Esophagus mucosa (tissue), 1 donor: Measurements from ENCODE around the gene SYNGR3. TPM values are rescaled to one million over a fixed set of nuclear protein-coding genes. Genes with fewer than 3 reads are reported as not detected.
A peak's percentile ranks its signal among the peaks of the same experiment; 100 is the strongest.
"Not testable (repeated sequence)": the region's sequence is repeated elsewhere in the genome, so short reads cannot be mapped to it uniquely, and the experiment has no call there.

Source experiments
- ATAC-seq: fragments of 200-7000 bp; cut with Tn5 transposase; one replicate; pipeline ENCODE4 v1.9.1; 2020
- total RNA-seq: library from RNA; stranded (reverse); gene quantifications from one replicate; pipeline ENCODE4 v1.2.4, GENCODE V29; 2023
- donor health status: DM: yes; HTN: yes; CAD: no.

The SYNGR3 gene
- total RNA-seq, 1 donor from 2014 or later, result 0.16 TPM

DNA sequence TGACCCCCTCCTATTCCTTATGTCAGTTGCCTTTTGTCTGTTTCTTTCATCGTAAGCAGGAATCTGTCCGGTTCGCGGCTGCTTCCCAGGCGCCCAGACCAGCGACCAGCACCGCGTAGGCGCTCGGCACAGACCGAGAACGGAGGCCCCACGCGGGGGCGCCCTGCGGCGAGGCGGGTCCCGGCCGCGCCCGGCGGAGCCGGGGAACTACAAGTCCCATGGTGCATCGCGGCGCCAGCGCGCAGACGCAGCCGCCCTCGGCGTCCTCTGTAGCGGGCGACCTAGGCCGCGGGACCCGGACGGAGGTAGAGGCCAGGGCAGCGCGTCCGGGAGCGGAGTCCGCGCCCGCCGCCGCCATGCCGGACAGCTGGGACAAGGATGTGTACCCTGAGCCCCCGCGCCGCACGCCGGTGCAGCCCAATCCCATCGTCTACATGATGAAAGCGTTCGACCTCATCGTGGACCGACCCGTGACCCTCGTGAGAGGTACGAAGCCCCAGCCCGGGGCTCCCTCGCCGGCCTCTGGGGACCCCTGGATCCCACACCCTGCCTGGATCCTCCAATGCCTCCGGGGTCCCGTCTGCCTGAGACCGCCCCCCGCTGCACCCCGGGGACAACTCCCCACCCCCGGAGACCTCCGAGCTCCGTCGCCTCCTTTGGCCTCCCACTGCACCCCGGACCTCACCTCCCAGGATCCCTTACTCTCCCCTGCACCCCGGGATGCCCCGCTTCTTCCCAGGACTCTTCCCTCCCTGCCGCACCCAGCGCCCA, 30.3 kb upstream of the SYNGR3 start, which contains the start of gene NDUFB10:
Gene NDUFB10 (plus strand): TSS at position 270 of the 771 bp plus-strand sequence. CDS start 87 bp downstream, at position 357.
- peak; percentile 83 for ATAC-seq

- peak; percentile 6 for ATAC-seq
Measured at GRCh38 chr16:1960665-1961630, 28.8 kb upstream of the SYNGR3 start.

DNA sequence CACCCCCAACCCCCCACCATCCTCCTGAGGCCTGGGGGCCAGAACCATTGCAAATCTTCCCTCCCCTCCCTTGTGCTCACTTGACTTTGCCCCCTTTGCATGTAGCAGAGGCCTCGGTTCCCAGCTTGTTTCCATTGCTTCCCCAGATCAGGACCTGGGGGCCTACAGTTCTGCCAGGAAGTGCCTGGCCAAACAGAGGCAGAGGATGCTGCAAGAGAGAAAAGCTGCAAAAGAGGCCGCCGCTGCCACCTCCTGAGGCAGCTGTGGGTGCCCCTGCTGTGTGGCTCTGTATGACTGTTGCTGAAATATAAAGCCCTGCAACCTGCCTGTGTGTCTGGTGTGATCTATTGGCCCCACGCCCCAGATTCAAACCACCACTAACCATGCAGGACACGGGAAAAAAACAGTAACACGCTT, 28.1 kb upstream of the SYNGR3 start:
- no peak for ATAC-seq

DNA sequence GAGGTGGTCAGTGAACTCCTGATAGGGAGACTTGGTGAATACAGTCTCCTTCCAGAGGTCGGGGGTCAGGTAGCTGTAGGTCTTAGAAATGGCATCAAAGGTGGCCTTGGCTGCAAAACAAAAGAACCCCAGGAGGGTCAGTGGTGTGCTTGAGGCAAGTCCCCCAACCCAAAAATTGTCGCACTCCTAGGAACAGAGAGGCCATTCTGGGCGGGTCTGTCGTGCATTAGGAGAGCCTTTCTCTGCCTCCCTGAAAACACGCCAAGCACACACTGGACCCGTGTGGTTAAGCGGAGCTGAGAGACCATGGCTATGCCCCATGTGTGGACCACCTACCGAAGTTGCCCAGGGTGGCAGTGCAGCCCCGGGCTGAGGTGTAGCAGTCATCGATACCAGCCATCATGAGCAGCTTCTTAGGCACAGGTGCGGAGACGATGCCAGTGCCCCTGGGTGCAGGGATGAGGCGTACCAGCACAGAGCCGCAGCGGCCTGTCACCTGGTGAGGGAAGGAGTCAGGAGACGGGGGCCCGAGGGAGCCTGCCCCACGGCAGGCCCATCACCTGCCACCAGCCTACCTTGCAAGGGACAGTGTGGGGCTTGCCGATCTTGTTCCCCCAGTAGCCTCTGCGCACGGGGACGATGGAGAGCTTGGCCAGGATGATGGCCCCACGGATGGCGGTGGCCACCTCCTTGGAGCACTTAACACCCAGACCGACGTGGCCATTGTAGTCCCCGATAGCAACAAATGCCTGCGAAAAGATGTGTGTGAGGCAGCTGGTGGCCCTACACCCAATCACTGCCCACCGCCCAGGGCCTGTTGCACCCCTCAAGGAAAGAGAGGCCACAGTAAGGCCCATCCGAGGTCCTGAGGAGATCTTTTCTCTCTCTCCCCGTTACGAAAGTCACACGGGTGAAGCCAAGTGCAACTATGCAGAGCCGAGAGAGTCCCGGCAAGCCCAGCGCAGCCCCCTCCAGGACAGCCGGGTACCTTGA, 27.3 kb upstream of the SYNGR3 start:
- not testable (repeated sequence) for ATAC-seq

GRCh38 chr16:1963806-1964505, 25.8 kb upstream of the SYNGR3 start:
- no peak for ATAC-seq

DNA sequence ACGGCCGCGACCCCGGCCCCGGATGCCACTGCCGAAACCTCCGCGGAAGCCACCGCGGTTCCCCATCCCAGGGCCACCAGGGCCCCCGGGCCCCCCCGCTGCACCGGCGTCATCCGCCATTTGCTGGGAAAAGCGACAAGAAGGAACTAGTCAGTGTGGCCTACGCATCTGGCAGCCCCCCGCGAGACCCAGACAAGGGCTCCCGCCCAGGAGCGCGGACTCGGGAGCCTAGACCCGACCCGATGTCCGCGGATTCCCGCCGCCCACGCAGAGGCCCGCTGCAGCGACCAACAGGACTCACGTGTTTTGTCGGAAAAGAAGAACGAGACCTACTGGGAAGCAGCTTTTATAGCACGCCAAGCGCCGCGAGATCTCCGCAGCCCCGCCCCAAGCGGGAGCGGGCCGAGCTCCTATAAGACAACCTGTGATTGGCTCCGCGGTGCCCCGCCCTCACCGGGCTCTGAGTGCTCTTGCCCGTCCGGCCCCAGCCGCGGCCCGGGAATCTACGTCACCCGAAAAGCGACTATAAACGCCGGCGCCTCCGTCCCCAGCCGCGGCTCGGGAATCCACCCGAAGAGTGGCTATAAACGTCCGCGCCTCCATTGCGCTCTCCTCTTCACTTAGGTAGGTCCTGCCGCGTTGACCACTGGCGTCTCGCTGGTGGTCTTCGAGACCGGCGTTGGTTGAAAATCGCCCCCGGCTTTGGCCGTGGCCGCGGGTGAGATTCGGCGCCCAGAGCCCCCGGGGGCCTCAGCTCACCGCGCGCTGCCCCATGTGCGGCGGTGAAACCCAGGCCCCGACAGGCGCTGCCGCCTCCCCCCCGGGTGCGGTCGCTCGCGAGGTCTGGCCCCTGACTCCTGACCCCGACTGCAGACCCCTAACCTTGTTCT, 25.0 kb upstream of the SYNGR3 start, which contains the start of gene RPS2:
Gene RPS2 (minus strand): TSS at position 321 of the 890 bp plus-strand sequence. CDS start 201 bp downstream, at position 120.
- peak; percentile 94 for ATAC-seq

- no peak for ATAC-seq
Measured at GRCh38 chr16:1965396-1966001, 24.3 kb upstream of the SYNGR3 start.

GRCh38 chr16:1966460-1966859, 23.3 kb upstream of the SYNGR3 start, which contains the start of gene RNF151:
TSS of gene RNF151 (plus strand) at chr16:1966856. CDS start at chr16:1966882, 26 bp downstream.
- no peak for ATAC-seq

DNA sequence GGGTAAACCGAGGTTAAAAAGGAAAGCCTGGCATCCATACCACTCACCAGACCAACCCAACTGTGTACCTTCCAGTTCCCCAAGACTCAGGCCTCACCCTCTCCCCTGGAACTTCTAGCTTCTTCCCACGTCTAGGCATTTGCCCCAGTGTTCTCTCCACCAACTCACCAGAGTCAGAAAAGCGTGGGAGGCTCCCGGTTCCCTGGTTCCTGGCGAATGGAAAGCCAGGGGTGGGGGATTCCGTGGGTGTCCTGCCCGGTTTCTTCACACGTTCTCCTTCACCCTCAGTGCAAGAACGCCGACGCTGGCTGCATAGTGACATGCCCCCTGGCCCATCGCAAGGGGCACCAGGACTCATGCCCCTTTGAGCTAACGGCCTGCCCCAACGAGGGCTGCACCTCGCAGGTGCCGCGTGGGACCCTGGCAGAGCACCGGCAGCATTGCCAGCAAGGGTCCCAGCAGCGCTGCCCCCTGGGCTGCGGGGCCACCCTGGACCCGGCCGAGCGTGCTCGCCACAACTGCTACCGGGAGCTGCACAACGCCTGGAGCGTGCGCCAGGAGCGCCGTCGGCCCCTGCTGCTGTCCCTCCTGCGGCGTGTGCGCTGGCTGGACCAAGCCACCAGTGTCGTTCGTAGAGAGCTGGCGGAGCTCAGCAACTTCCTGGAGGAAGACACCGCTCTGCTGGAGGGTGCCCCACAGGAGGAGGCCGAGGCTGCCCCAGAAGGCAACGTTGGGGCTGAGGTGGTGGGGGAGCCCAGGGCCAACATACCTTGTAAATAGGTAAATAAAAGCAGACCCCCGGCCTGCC, 21.4 kb upstream of the SYNGR3 start:
- ATAC-seq, result no peak

DNA sequence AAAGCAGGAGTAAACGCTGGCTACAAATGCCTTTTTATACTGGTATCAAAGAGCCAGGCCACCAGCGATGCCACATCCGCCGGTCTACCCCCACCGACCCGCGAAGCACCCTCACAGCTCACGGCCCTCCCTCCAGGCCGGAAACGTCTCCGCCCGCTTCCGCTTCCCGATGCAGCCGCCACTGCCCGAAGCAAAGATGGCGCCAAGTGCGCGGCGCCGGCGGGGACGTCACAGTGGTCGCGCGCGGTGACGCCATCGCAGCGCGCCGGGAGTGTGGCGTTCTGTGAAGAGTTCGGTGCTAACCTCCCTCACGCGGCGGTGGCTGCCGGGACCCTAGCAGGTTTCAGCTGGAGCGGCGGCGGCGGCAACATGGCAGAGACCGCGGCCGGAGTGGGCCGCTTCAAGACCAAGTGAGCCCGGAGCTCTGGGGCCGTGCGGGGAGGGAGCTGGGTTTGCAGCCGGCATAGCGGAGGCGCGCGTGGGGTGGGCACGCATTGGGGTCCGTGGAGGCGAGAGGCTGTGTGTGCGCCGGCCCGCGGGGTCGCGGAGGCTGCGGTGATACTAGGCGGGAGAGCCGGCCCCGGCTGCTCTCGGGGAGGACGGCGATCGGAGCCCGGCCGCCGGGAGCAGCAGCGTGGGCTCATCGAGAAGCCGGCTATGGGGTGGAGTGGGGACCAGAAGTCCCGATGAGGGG, 17.8 kb upstream of the SYNGR3 start, which contains the start of gene TBL3:
Gene TBL3 (plus strand): TSS at position 258 of the 694 bp plus-strand sequence. CDS start 112 bp downstream, at position 370.
- peak; percentile 84 for ATAC-seq

- ATAC-seq, result peak; percentile 51
Measured at GRCh38 chr16:1972490-1972877, 17.3 kb upstream of the SYNGR3 start.

DNA sequence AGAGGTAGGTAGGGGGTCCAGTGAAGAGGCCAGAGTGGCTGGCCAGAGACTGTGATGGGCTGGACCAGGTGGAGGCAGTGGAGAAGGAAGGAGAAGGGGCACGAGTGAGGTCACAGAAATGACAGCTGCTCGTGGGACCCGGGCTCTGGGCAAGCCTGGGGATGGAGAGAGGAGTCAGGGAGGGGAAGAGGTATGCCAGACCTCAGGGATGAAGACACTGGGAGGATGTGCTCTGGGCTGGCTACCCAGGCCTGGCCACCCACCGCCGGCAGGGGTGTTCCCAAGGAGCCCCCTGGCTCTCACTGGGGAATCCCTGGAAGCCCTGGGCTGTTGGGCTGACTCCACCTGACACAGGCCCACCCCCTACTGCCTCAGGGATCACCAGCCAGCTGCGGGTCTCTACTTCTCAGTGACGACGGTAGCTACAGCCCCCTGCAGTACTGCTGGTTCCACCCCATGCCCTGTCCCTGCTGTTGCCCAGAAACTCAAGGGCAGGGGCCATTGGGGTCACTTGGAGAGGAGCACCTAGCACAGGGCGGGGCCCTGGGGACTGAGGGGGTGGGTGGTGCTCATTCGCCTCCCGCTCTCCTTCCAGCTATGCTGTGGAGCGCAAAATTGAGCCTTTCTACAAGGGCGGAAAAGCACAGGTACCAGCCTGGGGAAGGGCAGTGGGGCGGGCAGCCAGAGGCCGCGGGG, 16.2 kb upstream of the SYNGR3 start:
- no peak for ATAC-seq

GRCh38 chr16:1974157-1975070, 15.4 kb upstream of the SYNGR3 start:
- no peak for ATAC-seq

GRCh38 chr16:1975432-1976215, 14.1 kb upstream of the SYNGR3 start:
- ATAC-seq, result no peak

GRCh38 chr16:1976216-1976520, 13.6 kb upstream of the SYNGR3 start:
- no peak for ATAC-seq
